GM19043 (cell line): ENCODE measurements around the gene MBOAT1.
"Not testable (repeated sequence)": the region's sequence is repeated elsewhere in the genome, so short reads cannot be mapped to it uniquely, and the experiment has no call there.

Source experiments
- ATAC-seq: cut with Tn5 transposase; IDR thresholded peaks from one replicate; pipeline ENCODE4 v1.9.1; 2021; ENCODE audit warnings: low read depth; ENCODE audit not compliant: unreplicated experiment

Gene MBOAT1

DNA sequence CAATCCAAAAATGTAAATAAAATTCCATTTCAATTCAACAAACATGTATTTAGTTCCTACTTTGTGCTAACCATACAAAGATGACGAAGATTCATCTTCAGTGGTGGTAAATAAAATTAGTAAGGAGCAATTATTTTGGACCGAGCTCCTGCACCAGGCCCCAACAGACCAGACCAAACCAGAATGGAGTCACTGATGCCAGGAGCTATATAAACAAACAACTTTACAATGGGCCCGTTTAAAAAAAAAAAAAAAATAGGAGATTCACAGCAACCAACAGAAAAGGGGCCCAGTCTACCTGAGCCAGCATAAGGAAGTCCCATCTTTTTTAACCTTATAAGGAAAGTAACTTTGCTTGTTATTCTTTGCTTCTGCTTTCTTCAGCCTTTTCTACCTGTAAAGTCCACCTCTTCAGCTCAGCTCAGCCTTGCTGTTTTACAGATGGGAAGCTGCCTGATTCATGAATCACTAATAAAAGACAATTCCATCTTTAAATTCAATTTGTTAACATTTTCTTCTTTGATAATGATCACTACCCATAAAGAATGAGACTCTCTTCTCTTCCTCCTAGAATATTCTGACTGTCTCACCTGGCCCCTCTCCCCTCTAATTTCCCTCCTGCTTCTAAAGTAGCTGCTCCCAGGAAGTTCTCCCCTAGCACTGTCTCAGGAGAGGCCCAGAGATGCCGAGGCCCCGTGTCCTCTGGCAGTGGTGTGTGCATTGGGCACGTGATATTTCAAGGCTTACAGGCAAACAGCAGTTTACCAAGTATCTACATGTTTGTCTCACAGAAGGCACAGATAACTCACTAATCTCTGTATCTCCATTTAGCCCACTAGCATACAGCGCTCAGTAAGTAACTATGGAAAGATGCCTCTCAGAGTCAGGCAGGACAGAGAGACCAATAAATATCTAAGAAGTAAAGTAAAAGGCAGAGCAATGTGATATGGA lies 8.4 kb downstream of the MBOAT1 start:
- no peak for ATAC-seq

- ATAC-seq: no peak
Measured at GRCh38 chr6:20202699-20203302, 9.5 kb downstream of the MBOAT1 start.

DNA sequence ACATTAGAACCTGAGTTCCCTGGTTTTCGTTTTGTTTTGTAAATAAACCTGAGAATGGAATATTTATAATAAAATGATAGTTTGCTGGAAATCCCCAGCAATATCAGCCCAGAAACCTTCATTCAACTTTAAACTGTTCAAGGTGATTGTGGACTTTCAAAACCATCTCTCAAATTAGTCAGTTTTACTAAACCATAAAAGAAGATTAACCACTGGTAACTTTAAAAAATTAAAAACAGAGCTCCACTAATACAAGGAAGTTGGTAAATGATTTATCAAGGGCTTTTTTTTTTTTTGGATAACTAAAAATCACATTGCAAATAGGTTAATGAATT lies 10.0 kb downstream of the MBOAT1 start:
- ATAC-seq: no peak

GRCh38 chr6:20200761-20201630 lies 11.3 kb downstream of the MBOAT1 start:
- ATAC-seq: no peak

- no peak for ATAC-seq
Measured at GRCh38 chr6:20198775-20199174, 13.5 kb downstream of the MBOAT1 start.

DNA sequence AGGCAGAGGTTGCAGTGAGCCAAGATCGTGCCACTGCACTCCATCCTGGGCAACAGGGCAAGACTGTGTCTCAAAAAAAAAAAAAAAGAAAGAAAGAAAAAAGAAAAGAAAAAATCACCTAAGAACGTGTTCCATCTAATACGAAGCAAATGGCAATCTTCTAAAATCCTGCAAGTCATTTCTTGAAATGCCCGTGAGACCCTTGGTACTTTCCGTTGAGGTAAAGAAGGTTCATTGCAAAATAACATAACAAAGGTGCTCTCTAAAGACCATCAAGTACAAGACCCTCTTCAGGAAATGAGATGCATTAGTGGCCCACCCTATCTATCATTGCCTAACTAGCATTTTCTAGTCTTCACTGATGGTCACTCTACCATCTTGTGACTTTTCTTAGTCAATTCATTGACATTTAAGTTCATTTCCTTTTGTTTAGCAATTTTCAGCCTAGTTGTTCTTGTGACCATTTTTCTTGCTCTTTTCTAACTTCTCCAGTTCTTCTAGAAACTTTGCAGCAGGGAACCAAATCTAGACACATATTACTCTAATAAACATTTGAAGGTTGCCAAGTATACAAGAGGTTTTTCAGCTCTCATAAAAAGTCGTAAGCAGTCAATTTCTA lies 14.0 kb downstream of the MBOAT1 start:
- no peak for ATAC-seq

DNA sequence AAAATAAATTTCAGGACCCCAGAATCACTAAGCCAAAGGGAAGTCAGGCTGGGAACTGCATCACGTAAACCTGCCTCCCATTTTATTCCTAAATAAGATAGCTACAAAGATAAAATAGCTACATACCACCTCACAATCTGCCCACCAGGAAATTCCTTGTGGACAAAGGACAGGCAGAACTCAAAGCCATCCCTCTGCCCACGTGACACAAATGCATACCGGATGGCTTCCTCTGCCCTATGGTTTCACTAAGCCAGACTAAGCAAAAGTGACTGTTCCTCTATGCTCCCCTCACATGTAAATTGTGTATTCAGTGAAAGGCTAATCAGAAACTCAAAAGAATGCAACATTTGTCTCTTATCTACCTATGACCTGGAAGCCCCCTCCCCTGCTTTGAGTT lies 15.0 kb downstream of the MBOAT1 start:
- no peak for ATAC-seq

- ATAC-seq: no peak
Measured at GRCh38 chr6:20192625-20193024, 19.6 kb downstream of the MBOAT1 start.

- ATAC-seq: no peak
Measured at GRCh38 chr6:20191992-20192391, 20.3 kb downstream of the MBOAT1 start.

DNA sequence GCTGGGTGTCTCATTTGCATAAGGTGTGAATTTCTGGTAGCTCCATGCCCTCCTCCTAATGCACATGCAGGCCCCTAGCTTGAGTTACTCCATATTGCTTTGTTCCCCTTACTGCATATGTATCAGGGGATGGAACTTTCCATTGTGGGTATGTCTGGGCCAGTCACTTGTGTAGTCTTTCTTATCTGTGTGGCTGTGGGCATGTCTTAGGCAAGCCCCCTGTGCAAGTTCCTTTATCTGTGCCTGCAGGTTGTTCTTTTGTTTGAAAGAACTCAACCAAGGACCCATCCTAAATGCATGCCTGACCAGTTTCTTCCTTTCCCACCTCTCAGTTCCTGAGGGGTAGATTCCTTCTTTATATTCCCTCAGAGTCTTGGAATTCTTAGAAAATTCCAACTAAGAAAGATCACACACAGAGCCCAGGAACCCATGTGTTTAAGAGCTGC lies 23.6 kb downstream of the MBOAT1 start:
- ATAC-seq: no peak

GRCh38 chr6:20186981-20187380 lies 25.3 kb downstream of the MBOAT1 start:
- no peak for ATAC-seq

DNA sequence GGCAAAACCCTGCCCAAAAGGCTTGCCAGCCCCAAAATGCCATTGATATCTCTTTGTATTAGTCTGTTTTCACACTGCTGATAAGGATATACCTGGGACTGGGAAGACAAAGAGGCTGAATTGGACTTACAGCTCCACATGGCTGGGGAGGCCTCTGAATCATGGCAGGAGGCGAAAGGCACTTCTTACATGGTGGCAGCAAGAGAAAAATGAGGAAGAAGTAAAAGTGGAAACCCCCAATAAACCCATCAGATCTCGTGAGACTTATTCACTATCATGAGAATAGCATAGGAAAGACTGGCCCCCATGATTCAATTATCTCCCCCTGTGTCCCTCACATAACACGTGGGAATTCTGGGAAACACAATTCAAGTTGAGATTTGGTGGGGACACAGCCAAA lies 28.6 kb downstream of the MBOAT1 start:
- no peak for ATAC-seq

DNA sequence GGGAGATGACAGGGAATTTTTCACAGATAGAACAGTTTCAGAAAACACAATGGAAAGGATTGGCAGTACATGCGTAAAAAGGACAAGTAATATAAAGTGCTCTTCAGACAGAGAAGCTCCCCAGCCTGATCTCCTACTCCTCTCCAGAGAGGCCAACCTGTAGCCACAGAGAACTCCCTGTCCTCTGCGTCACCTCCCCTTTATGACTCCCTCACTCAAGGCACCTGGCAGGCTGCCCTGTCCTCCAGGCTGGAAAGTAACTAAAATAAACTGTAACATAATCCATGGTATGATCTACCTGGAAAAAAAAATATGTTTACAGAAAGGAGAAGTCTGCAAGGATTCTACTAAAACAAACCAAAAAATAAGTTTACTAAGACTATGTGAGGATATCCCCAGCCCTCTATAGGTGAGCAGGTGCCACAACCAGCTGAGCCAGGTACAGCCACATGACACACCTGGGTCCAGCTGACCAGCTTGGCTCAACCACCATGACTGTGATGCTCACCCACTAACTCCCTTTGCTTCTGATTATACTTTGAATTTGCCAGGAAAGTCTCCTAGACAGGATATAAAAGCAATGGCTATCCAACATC lies 29.2 kb downstream of the MBOAT1 start:
- ATAC-seq: no peak

DNA sequence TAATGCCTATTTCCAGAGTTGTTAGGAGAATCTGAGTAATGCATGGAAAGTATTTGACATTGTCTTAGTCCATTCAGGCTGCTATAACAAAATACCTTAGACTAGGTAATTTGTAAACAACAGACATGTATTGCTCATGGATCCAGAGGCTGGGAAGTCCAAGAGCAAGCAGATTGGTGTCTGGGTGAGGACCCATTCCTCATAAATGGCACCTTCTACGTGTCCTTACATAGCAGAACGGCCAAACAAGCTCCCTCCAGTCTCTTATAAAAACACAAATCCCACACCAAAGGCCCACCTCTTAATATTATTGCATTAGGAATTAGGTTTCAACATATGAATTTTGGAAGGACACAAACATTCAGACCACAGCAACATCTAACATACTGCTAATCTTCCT lies 30.2 kb downstream of the MBOAT1 start:
- no peak for ATAC-seq

DNA sequence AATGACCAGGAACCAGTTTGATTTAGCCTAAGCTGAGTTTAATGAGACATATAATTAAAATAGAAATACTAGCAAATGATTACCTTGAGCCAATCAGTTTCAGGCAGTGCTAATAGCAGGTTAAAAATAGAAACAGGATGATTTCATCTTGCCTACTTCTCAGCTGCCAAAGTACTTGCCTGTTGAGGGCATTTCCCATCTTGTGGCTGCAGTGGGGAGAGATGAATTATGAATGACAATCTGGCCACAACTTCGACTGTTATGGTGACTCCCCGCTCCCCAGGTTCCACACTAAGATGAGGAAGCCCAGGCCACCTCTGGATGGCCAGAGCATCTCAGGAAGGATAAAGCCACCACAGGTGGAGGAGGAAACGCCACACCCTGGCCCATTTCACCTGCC lies 31.3 kb downstream of the MBOAT1 start:
- ATAC-seq: peak; percentile 59

DNA sequence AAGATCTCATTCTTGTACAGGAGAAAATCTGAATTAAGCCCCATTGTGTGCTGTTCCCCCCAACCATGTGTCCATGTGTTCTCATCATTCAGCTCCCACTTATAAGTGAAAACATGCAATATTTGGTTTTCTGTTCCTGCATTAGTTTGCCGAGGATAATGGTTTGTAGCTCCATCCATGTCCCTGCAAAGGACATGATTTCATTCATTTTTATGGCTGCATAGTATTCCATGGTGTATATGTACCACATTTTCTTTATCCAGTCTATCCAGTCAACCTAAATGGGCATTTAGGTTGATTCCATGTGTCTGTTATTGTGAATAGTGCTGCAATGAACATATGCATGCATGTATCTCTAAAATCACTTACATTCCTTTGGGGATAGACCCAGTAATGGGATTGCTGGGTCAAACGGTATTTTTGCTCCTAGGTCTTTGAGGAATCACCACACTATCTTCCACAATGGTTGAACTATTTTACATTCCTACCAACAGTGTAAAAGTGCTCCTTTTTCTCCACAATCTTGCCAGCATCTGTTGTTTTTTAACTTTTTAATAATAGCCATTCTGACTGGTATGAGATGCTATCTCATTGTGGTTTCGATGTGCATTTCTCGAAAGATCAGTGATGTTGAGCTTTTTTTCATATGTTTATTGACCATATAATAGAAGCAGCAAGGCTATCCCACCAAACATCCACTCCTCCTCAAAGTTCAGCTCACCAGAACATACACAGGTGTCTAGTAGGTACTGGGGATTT lies 32.8 kb downstream of the MBOAT1 start:
- ATAC-seq: not testable (repeated sequence)

GRCh38 chr6:20178327-20178726 lies 33.9 kb downstream of the MBOAT1 start:
- ATAC-seq: no peak

GRCh38 chr6:20175810-20176410 lies 36.4 kb downstream of the MBOAT1 start:
- ATAC-seq: no peak
